Measurements from ENCODE around the gene BPGM. TPM values are rescaled to one million over a fixed set of nuclear protein-coding genes. Genes with fewer than 3 reads are reported as not detected.

BPGM gene
- total RNA-seq, 1 donor: 64.8 TPM

DNA sequence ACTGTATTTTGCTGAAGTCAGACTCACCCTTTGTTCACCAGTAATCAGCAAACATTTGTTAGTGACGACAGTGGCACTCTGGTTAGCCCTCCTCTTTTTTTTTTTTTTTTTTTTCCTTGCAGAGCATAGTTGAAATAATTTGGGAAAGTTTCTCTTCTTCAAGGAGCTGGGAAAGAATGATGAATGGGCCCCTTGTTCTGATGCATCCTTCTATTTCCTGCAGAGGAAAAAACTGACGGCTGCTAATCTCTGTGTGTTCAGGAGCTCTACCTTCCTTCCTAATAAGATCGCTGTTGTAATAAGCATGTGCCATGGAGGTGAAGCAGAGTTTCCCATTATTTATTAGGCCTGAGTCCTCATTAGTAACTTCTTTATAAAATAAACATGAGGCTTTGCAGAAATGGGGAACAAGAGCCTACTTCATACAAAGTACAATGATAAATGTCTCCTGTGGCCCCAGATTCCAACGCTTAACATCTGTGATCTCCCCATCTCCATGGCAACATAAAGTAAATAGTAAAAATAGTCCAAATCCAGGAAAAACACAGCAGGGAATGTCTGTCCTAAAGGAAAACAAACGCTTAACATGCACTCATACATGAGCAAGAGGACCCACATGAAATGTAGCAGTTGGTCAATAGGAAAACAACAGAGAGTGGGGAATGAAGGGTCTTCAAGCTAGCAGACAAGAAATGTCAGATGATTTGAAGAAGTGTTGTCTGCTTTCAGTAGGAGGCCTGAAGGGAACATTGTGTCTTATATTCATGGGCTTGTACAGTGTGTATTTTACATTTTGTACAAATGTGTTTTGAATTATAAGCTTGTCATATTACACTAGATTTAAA, 73.7 kb downstream of the BPGM start:
- no peaks in the 10 kb centered on the region for H3K27me3 ChIP-seq (ENCODE audit: insufficient read depth, low read length)
- H3K4me3 ChIP-seq (ENCODE audit: insufficient read depth, low read length): no peak overlapping the region
- peaks cover 33% of the 10 kb centered on the region for H3K4me1 ChIP-seq (ENCODE audit: insufficient read depth, low read length)
- H3K4me2 ChIP-seq (ENCODE audit: insufficient read depth, low read length): no peak overlapping the region
- no peak for DNase-seq (ENCODE audit: insufficient read length, low spot score, missing footprints)
- peaks cover 5% of the 10 kb centered on the region for H3K79me2 ChIP-seq (ENCODE audit: insufficient read depth, low read length)
- H2AFZ ChIP-seq (ENCODE audit: low read length): peak overlapping the region; percentile 18
- H4K20me1 ChIP-seq (ENCODE audit: insufficient read depth, low read length): no peaks in the 10 kb centered on the region
- H3K9me3 ChIP-seq (ENCODE audit: low read depth, low read length): no peaks in the 10 kb centered on the region
- peak overlapping the region; percentile 50 for H3K27ac ChIP-seq (ENCODE audit: low read depth, low read length)
- TF ChIP-seq, protein P1, sequence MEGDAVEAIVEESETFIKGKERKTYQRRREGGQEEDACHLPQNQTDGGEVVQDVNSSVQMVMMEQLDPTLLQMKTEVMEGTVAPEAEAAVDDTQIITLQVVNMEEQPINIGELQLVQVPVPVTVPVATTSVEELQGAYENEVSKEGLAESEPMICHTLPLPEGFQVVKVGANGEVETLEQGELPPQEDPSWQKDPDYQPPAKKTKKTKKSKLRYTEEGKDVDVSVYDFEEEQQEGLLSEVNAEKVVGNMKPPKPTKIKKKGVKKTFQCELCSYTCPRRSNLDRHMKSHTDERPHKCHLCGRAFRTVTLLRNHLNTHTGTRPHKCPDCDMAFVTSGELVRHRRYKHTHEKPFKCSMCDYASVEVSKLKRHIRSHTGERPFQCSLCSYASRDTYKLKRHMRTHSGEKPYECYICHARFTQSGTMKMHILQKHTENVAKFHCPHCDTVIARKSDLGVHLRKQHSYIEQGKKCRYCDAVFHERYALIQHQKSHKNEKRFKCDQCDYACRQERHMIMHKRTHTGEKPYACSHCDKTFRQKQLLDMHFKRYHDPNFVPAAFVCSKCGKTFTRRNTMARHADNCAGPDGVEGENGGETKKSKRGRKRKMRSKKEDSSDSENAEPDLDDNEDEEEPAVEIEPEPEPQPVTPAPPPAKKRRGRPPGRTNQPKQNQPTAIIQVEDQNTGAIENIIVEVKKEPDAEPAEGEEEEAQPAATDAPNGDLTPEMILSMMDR (IDR thresholded peaks at IDR 0.05; ENCODE audit: extremely low read depth, low read depth, low read length): no peak
- H3K36me3 ChIP-seq (ENCODE audit: insufficient read depth, low read length): no peaks in the 10 kb centered on the region

DNA sequence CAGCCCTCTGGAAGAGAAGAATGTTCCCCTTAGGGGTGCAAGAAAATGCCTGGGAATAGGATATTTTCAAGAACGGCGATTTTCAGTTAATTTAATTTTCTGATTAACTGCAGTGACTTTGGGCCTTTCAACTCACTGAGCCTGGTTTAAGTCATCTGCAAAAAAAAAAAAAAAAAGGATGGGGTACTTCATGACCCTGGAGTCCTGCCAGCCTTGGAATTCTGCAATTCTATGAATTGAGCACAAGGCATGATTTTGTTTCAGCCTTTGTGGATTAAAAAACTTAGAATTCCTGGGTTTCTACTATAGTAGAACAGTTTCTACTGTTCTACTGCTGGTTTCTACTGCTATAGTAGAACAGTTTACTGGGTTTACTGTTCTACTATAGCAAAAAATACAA, 74.5 kb downstream of the BPGM start:
- H3K79me2 ChIP-seq (ENCODE audit: insufficient read depth, low read length): peaks cover 5% of the 10 kb centered on the region
- TF ChIP-seq, protein P1 (IDR thresholded peaks at IDR 0.05; ENCODE audit: extremely low read depth, low read depth, low read length): no peak
- peak overlapping the region; percentile 50 for H3K27ac ChIP-seq (ENCODE audit: low read depth, low read length)
- H3K4me2 ChIP-seq (ENCODE audit: insufficient read depth, low read length): no peak overlapping the region
- no peaks in the 10 kb centered on the region for H4K20me1 ChIP-seq (ENCODE audit: insufficient read depth, low read length)
- H3K4me3 ChIP-seq (ENCODE audit: insufficient read depth, low read length): no peak overlapping the region
- DNase-seq (ENCODE audit: insufficient read length, low spot score, missing footprints): no peak
- peaks cover 33% of the 10 kb centered on the region for H3K4me1 ChIP-seq (ENCODE audit: insufficient read depth, low read length)
- no peaks in the 10 kb centered on the region for H3K36me3 ChIP-seq (ENCODE audit: insufficient read depth, low read length)
- no peaks in the 10 kb centered on the region for H3K27me3 ChIP-seq (ENCODE audit: insufficient read depth, low read length)
- H3K9me3 ChIP-seq (ENCODE audit: low read depth, low read length): no peaks in the 10 kb centered on the region
- no peak overlapping the region for H2AFZ ChIP-seq (ENCODE audit: low read length)

GRCh38 chr7:134722786-134723322, 76.2 kb downstream of the BPGM start:
- no peaks in the 10 kb centered on the region for H3K36me3 ChIP-seq (ENCODE audit: insufficient read depth, low read length)
- H3K79me2 ChIP-seq (ENCODE audit: insufficient read depth, low read length): peaks cover 5% of the 10 kb centered on the region
- H3K4me2 ChIP-seq (ENCODE audit: insufficient read depth, low read length): no peak overlapping the region
- peaks cover 48% of the 10 kb centered on the region for H3K4me1 ChIP-seq (ENCODE audit: insufficient read depth, low read length)
- H3K4me3 ChIP-seq (ENCODE audit: insufficient read depth, low read length): no peak overlapping the region
- no peak overlapping the region for H2AFZ ChIP-seq (ENCODE audit: low read length)
- TF ChIP-seq, protein P1 (IDR thresholded peaks at IDR 0.05; ENCODE audit: extremely low read depth, low read depth, low read length): no peak
- no peak overlapping the region for H3K27ac ChIP-seq (ENCODE audit: low read depth, low read length)
- no peaks in the 10 kb centered on the region for H3K27me3 ChIP-seq (ENCODE audit: insufficient read depth, low read length)
- DNase-seq (ENCODE audit: insufficient read length, low spot score, missing footprints): no peak
- no peaks in the 10 kb centered on the region for H3K9me3 ChIP-seq (ENCODE audit: low read depth, low read length)
- no peaks in the 10 kb centered on the region for H4K20me1 ChIP-seq (ENCODE audit: insufficient read depth, low read length)

DNA sequence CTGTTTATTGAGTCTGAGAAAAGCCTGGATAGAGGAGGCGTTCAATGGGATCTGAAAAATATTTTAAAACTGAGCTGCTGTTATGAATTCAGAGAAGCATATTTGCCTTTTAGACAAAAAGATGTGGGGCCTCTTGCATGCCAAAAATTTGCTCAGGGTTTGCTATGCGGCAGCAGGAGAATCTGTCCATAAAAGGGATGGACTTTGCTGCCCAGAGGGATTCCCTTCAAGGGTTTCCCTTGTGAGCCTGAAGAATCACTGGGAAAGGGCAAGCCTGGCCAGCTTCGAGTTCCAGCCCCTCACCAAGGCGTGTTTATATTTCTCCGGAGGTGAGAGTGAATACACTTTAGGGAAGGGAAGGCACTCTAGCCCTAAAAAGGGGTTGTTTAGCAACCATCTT, 77.2 kb downstream of the BPGM start:
- no peak for DNase-seq (ENCODE audit: insufficient read length, low spot score, missing footprints)
- Histone ChIP-seq H3K4me3 (ENCODE audit: insufficient read depth, low read length) (no peak overlapping the region), H3K79me2 (ENCODE audit: insufficient read depth, low read length) (peaks cover 5% of the 10 kb centered on the region), H3K4me2 (ENCODE audit: insufficient read depth, low read length) (no peak overlapping the region), H4K20me1 (ENCODE audit: insufficient read depth, low read length) (no peaks in the 10 kb centered on the region), H3K4me1 (ENCODE audit: insufficient read depth, low read length) (peaks cover 56% of the 10 kb centered on the region), H2AFZ (ENCODE audit: low read length) (peak overlapping the region; percentile 63), H3K27ac (ENCODE audit: low read depth, low read length) (peak overlapping the region; percentile 2), H3K27me3 (ENCODE audit: insufficient read depth, low read length) (no peaks in the 10 kb centered on the region), H3K36me3 (ENCODE audit: insufficient read depth, low read length) (no peaks in the 10 kb centered on the region), H3K9me3 (ENCODE audit: low read depth, low read length) (no peaks in the 10 kb centered on the region)
- TF ChIP-seq, protein P1 (IDR thresholded peaks at IDR 0.05; ENCODE audit: extremely low read depth, low read depth, low read length): no peak
